ENCODE data around the gene IQSEC2. TPM values are rescaled to one million over a fixed set of nuclear protein-coding genes. Genes with fewer than 3 reads are reported as not detected.

Gene IQSEC2
- total RNA-seq, 1 donor from 2014 or later: 17.3 TPM

- Histone ChIP-seq H3K4me1 (no peaks in the 10 kb centered on the region), H3K36me3 (no peaks in the 10 kb centered on the region), H3K27ac (no peak overlapping the region), H3K9me3 (no peaks in the 10 kb centered on the region), H3K27me3 (no peaks in the 10 kb centered on the region), H3K4me3 (no peak overlapping the region)
- DNase-seq: no peak
- no peak for TF ChIP-seq CTCF (IDR thresholded peaks at IDR 0.05)
- intact Hi-C loops (cut with DNase I): no loop called here
- no peak for ATAC-seq
These were observed 28.5 kb upstream of the IQSEC2 start for GRCh38 chrX:53309837-53310236.

- Histone ChIP-seq H3K36me3 (no peaks in the 10 kb centered on the region), H3K4me3 (no peak overlapping the region), H3K4me1 (no peaks in the 10 kb centered on the region), H3K27me3 (no peaks in the 10 kb centered on the region), H3K27ac (no peak overlapping the region), H3K9me3 (no peaks in the 10 kb centered on the region)
- TF ChIP-seq CTCF (IDR thresholded peaks at IDR 0.05): no peak
- ATAC-seq: no peak
- intact Hi-C loops (cut with DNase I): no loop called here
- no peak for DNase-seq
These were observed 27.5 kb upstream of the IQSEC2 start for GRCh38 chrX:53308836-53309235.

- Histone ChIP-seq H3K36me3 (no peaks in the 10 kb centered on the region), H3K27me3 (no peaks in the 10 kb centered on the region), H3K4me3 (no peak overlapping the region), H3K4me1 (no peaks in the 10 kb centered on the region), H3K27ac (no peak overlapping the region), H3K9me3 (no peaks in the 10 kb centered on the region)
- ATAC-seq: no peak
- intact Hi-C loops (cut with DNase I): no loop called here
- no peak for TF ChIP-seq CTCF (IDR thresholded peaks at IDR 0.05)
- no peak for DNase-seq
These were observed 24.9 kb upstream of the IQSEC2 start for GRCh38 chrX:53305996-53306937.

GRCh38 chrX:53305219-53305995, 24.0 kb upstream of the IQSEC2 start:
- no peaks in the 10 kb centered on the region for H3K4me1 ChIP-seq
- no peak for TF ChIP-seq CTCF (IDR thresholded peaks at IDR 0.05)
- ATAC-seq (no peak), DNase-seq (no peak)
- no peaks in the 10 kb centered on the region for H3K36me3 ChIP-seq
- no peak overlapping the region for H3K27ac ChIP-seq
- intact Hi-C loops (cut with DNase I): no loop called here
- H3K9me3 ChIP-seq: no peaks in the 10 kb centered on the region
- H3K27me3 ChIP-seq: no peaks in the 10 kb centered on the region
- H3K4me3 ChIP-seq: no peak overlapping the region

GRCh38 chrX:53303195-53303594, 21.8 kb upstream of the IQSEC2 start:
- ATAC-seq (no peak), DNase-seq (no peak)
- no peak for TF ChIP-seq CTCF (IDR thresholded peaks at IDR 0.05)
- Histone ChIP-seq H3K36me3 (no peaks in the 10 kb centered on the region), H3K27me3 (no peaks in the 10 kb centered on the region), H3K4me3 (no peak overlapping the region), H3K27ac (no peak overlapping the region), H3K9me3 (no peaks in the 10 kb centered on the region), H3K4me1 (no peaks in the 10 kb centered on the region)
- intact Hi-C loops (cut with DNase I): no loop called here

Data from upper lobe of right lung (tissue), 1 donor.